Measurements from ENCODE around the gene STRIT1.

DNA sequence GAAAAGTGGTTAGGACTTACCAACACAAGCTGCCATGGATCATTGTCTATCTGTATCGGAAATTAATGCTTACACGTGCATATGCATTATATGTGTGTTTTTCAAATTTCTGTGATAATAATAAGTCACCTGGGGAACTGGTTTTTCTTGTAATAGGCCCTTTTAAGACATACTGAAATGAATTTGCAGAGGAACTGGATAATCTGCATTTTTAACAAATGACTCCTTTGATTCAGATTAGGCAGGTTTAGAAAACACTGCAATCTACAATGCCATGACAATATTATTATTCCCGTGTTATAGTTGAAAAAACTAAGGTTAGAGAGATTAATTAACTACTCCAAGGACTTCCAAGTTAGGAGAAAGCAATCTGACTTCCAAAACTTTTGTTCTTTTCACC, 23.4 kb downstream of the STRIT1 start:
- TF ChIP-seq, protein P1, sequence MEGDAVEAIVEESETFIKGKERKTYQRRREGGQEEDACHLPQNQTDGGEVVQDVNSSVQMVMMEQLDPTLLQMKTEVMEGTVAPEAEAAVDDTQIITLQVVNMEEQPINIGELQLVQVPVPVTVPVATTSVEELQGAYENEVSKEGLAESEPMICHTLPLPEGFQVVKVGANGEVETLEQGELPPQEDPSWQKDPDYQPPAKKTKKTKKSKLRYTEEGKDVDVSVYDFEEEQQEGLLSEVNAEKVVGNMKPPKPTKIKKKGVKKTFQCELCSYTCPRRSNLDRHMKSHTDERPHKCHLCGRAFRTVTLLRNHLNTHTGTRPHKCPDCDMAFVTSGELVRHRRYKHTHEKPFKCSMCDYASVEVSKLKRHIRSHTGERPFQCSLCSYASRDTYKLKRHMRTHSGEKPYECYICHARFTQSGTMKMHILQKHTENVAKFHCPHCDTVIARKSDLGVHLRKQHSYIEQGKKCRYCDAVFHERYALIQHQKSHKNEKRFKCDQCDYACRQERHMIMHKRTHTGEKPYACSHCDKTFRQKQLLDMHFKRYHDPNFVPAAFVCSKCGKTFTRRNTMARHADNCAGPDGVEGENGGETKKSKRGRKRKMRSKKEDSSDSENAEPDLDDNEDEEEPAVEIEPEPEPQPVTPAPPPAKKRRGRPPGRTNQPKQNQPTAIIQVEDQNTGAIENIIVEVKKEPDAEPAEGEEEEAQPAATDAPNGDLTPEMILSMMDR (IDR thresholded peaks at IDR 0.05), result no peak
- TF ChIP-seq POLR2A (IDR thresholded peaks at IDR 0.05), result no peak

Measured in esophagus squamous epithelium (tissue), 4 donors.